Omental fat pad (tissue), 4 donors: ENCODE measurements around the gene FSTL4. TPM values are rescaled to one million over a fixed set of nuclear protein-coding genes. Genes with fewer than 3 reads are reported as not detected.

Experiments
- ATAC-seq: fragments of 150-250 bp; one replicate; pipeline ENCODE4 v1.9.1; 2016; ENCODE audit warnings: mild to moderate bottlenecking, moderate library complexity; ENCODE audit not compliant: low FRiP score
- DNase-seq: peaks from one replicate; pipeline ENCODE4 v3.0.0-alpha.2; 2019; ENCODE audit warnings: low spot score
- CTCF ChIP-seq, 3 donors: fragments of 450-650 bp; IDR thresholded peaks; one replicate each; pipeline ENCODE4 v1.5.1; 2016 to 2017; ENCODE audit warnings: antibody characterized with exemption in 3 of 3, mild to moderate bottlenecking in 3 of 3, moderate library complexity in 2 of 3
- total RNA-seq, 4 donors: library from RNA; depleted of rRNA; stranded (reverse); fragments of >200 nt; gene quantifications; one replicate each; pipeline ENCODE4 v1.1.0, GENCODE V29; 2016

FSTL4 gene
- total RNA-seq, 4 donors from 2014 or later = 0.32 TPM; not detected in 3

- no peak for ATAC-seq
These were observed 141.5 kb downstream of the FSTL4 start for GRCh38 chr5:133470841-133471240.

GRCh38 chr5:133469846-133470245, 142.5 kb downstream of the FSTL4 start:
- no peak for TF ChIP-seq CTCF (IDR thresholded peaks at IDR 0.05)
- DNase-seq (no peak), ATAC-seq (no peak)

More at GRCh38 chr5:133470841-133471240, 141.5 kb downstream of the FSTL4 start:
- DNase-seq = no peak
- TF ChIP-seq CTCF (IDR thresholded peaks at IDR 0.05) = no peak

- DNase-seq (no peak), ATAC-seq (no peak)
- no peak for TF ChIP-seq CTCF (IDR thresholded peaks at IDR 0.05)
These were observed 143.1 kb downstream of the FSTL4 start for GRCh38 chr5:133469252-133469651.

GRCh38 chr5:133468596-133468995, 143.7 kb downstream of the FSTL4 start:
- no peak for DNase-seq
- TF ChIP-seq CTCF (IDR thresholded peaks at IDR 0.05) = no peak
- no peak for ATAC-seq

- no peak for ATAC-seq
- DNase-seq = no peak
- no peak for TF ChIP-seq CTCF (IDR thresholded peaks at IDR 0.05)
These were observed 144.4 kb downstream of the FSTL4 start for GRCh38 chr5:133467826-133468463.

- ATAC-seq (no peak), DNase-seq (no peak)
- TF ChIP-seq CTCF (IDR thresholded peaks at IDR 0.05) = no peak
These were observed 145.0 kb downstream of the FSTL4 start for GRCh38 chr5:133467335-133467779.
